Loucy (cell line): ENCODE data around the gene TBX5.

ENCODE experiments used
- H2AFZ ChIP-seq: fragments of 200-600 bp; sonication (generic); 2 replicates; pipeline ENCODE4 v1.6.0; 2016; ENCODE audit warnings: antibody characterized with exemption, mild to moderate bottlenecking, low read length, moderate library complexity
- H3F3A ChIP-seq: fragments of 200-600 bp; 2 replicates; pipeline ENCODE4 v1.6.0; 2016; ENCODE audit warnings: antibody characterized with exemption, low read depth, mild to moderate bottlenecking
- H3K27me3 ChIP-seq: fragments of 200-600 bp; sonication (generic); 2 replicates; pipeline ENCODE4 v1.6.1; 2014; ENCODE audit warnings: low read length, mild to moderate bottlenecking; ENCODE audit not compliant: insufficient read depth, poor library complexity, severe bottlenecking
- H3K36me3 ChIP-seq: fragments of 200-600 bp; sonication (generic); 2 replicates; pipeline ENCODE4 v1.6.1; 2016; ENCODE audit warnings: low read length; ENCODE audit not compliant: insufficient read depth
- H3K4me1 ChIP-seq: fragments of 200-600 bp; sonication (generic); 2 replicates; pipeline ENCODE4 v1.5.1; 2014; ENCODE audit warnings: low read length, mild to moderate bottlenecking; ENCODE audit not compliant: insufficient read depth, poor library complexity, severe bottlenecking
- H3K4me2 ChIP-seq: fragments of 200-600 bp; sonication (generic); 2 replicates; pipeline ENCODE4 v1.6.0; 2014; ENCODE audit warnings: antibody characterized with exemption, low read length, low read depth, mild to moderate bottlenecking; ENCODE audit not compliant: poor library complexity, severe bottlenecking
- H3K4me3 ChIP-seq: fragments of 200-600 bp; sonication (generic); 2 replicates; pipeline ENCODE4 v1.5.1; 2014; ENCODE audit warnings: low read length, mild to moderate bottlenecking, mixed read lengths; ENCODE audit not compliant: poor library complexity, severe bottlenecking
- H3K79me2 ChIP-seq: fragments of 200-600 bp; sonication (generic); 2 replicates; pipeline ENCODE4 v1.6.1; 2014; ENCODE audit warnings: low read length; ENCODE audit not compliant: insufficient read depth
- H3K9ac ChIP-seq: fragments of 200-600 bp; sonication (generic); 2 replicates; pipeline ENCODE4 v1.6.0; 2014; ENCODE audit warnings: mild to moderate bottlenecking, low read depth, low read length, moderate library complexity; ENCODE audit not compliant: poor library complexity, severe bottlenecking
- H3K9me2 ChIP-seq: fragments of 200-600 bp; sonication (generic); replicated peaks from 2 replicates; pipeline ENCODE4 v1.6.1; 2016; ENCODE audit warnings: low read depth, low read length, mixed read lengths
- H3K9me3 ChIP-seq: fragments of 200-600 bp; sonication (generic); 2 replicates; pipeline ENCODE4 v1.6.1; 2014; ENCODE audit warnings: mild to moderate bottlenecking, antibody characterized with exemption, low read length, low read depth; ENCODE audit not compliant: insufficient read depth
- H4K20me1 ChIP-seq: fragments of 200-600 bp; sonication (generic); 2 replicates; pipeline ENCODE4 v1.6.0; 2014; ENCODE audit warnings: antibody characterized with exemption, low read length, mild to moderate bottlenecking; ENCODE audit not compliant: insufficient read depth, poor library complexity, severe bottlenecking
- EZH2phosphoT487 ChIP-seq: fragments of 200-600 bp; IDR thresholded peaks from 2 replicates; pipeline ENCODE4 v1.6.1; 2018; ENCODE audit warnings: antibody characterized with exemption, mild to moderate bottlenecking, moderate library complexity, borderline replicate concordance
- TF ChIP-seq, protein P1 (sequence below): fragments of 200-600 bp; sonication (generic); conservative IDR thresholded peaks from 2 replicates; pipeline ENCODE4 v1.5.1; 2014; ENCODE audit warnings: mild to moderate bottlenecking, antibody characterized with exemption, low read length

The TBX5 gene

DNA sequence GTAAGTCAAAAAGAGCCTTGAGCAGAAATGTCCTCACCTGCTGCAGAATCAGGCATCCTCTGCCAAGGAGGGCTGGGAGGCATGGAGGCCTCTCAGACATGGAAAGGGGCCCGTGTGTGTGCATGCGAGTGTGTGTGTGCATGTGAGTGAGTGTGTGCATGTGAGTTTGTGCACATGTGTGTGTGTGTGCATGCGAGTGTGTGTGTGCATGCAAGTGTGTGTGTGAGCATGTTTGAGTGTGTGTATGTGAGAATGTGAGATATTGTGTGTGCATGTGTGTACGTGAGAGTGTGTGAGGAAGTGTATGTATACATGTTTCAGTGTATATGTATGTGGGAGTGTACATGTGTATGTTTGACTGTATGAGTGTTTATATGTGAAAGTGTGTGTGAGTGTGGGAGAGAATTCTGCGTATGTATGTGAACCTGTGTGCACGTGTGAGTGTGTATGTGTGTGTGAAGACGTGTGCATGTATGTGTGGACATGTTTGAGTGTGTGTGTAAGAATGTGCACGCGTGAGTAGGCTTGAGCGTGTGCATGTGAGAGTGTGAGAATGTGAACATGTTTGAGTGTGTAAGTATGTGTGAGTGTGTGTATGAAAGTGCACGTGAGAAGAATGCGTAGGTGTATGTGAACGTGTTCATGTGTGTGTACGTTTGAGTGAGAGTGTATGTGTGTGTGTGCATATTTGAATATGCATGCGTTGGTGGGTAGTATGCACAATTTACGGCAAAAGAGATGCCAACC is 90.8 kb downstream of the TBX5 start:
- H3K4me2 ChIP-seq: no peak overlapping the region
- no peak overlapping the region for H2AFZ ChIP-seq
- TF ChIP-seq EZH2phosphoT487: no peak
- TF ChIP-seq, protein P1, sequence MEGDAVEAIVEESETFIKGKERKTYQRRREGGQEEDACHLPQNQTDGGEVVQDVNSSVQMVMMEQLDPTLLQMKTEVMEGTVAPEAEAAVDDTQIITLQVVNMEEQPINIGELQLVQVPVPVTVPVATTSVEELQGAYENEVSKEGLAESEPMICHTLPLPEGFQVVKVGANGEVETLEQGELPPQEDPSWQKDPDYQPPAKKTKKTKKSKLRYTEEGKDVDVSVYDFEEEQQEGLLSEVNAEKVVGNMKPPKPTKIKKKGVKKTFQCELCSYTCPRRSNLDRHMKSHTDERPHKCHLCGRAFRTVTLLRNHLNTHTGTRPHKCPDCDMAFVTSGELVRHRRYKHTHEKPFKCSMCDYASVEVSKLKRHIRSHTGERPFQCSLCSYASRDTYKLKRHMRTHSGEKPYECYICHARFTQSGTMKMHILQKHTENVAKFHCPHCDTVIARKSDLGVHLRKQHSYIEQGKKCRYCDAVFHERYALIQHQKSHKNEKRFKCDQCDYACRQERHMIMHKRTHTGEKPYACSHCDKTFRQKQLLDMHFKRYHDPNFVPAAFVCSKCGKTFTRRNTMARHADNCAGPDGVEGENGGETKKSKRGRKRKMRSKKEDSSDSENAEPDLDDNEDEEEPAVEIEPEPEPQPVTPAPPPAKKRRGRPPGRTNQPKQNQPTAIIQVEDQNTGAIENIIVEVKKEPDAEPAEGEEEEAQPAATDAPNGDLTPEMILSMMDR: no peak
- H4K20me1 ChIP-seq: no peaks in the 10 kb centered on the region
- no peaks in the 10 kb centered on the region for H3K27me3 ChIP-seq
- H3K9me2 ChIP-seq: no peaks in the 10 kb centered on the region
- no peaks in the 10 kb centered on the region for H3K79me2 ChIP-seq
- H3K36me3 ChIP-seq: no peaks in the 10 kb centered on the region
- no peak overlapping the region for H3K4me3 ChIP-seq
- H3K9me3 ChIP-seq: peaks cover 3% of the 10 kb centered on the region; the same call in 1 of the 2 replicates
- no peak overlapping the region for H3K9ac ChIP-seq
- H3F3A ChIP-seq: no peaks in the 10 kb centered on the region
- H3K4me1 ChIP-seq: no peaks in the 10 kb centered on the region

DNA sequence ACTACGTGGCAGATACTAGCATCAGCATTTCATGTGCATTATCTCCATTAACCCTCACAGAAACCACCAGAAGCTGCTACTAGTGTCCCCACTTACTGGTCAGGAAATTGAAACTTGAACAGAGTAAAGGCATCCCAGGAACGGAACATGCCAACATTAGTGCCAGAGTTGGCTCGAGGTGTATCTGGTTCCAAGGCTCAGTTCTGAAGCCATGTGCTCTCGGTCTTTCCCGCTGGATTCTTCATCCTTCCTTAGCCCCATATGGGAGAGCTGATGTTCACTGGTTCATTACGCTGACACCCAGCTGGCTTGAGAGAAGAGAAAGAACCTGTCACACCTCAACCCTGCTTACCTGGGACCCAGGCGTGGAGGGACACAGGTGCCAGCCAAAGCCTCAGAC is 91.5 kb downstream of the TBX5 start:
- H3K9ac ChIP-seq: no peak overlapping the region
- H3K4me1 ChIP-seq: no peaks in the 10 kb centered on the region
- H3K79me2 ChIP-seq: no peaks in the 10 kb centered on the region
- no peaks in the 10 kb centered on the region for H3F3A ChIP-seq
- no peak overlapping the region for H3K4me2 ChIP-seq
- H3K4me3 ChIP-seq: no peak overlapping the region
- H4K20me1 ChIP-seq: no peaks in the 10 kb centered on the region
- H3K9me3 ChIP-seq: peaks cover 3% of the 10 kb centered on the region; the same call in 1 of the 2 replicates
- no peaks in the 10 kb centered on the region for H3K36me3 ChIP-seq
- no peak overlapping the region for H2AFZ ChIP-seq
- no peaks in the 10 kb centered on the region for H3K9me2 ChIP-seq
- no peaks in the 10 kb centered on the region for H3K27me3 ChIP-seq
- TF ChIP-seq, protein P1: no peak
- TF ChIP-seq EZH2phosphoT487: no peak

DNA sequence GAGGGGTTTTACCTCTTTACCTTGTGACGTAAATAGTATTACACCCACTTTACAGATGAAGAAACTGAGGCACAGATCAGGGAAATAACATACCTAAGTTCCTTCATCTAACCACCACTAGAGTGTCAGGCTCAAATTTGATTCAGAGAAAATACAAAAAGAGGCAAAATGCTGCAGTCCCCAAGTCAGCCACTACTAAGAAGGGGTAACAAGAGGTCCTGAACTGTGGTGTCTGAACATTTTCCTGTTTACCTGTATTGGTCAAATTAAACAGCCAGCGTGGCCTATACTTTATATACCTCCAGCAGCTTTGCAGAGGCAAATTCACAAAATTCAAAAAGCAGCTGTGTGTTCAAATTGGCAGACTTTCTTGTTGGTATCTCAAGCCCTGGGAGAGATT is 92.0 kb downstream of the TBX5 start:
- H3K27me3 ChIP-seq: no peaks in the 10 kb centered on the region
- H2AFZ ChIP-seq: no peak overlapping the region
- no peaks in the 10 kb centered on the region for H3K79me2 ChIP-seq
- no peaks in the 10 kb centered on the region for H3K4me1 ChIP-seq
- H3K4me2 ChIP-seq: no peak overlapping the region
- H3K4me3 ChIP-seq: no peak overlapping the region
- TF ChIP-seq, protein P1: no peak
- TF ChIP-seq EZH2phosphoT487: no peak
- H3K9ac ChIP-seq: no peak overlapping the region
- H3K36me3 ChIP-seq: no peaks in the 10 kb centered on the region
- H3K9me3 ChIP-seq: peaks cover 3% of the 10 kb centered on the region; the same call in 1 of the 2 replicates
- H4K20me1 ChIP-seq: no peaks in the 10 kb centered on the region
- H3F3A ChIP-seq: no peaks in the 10 kb centered on the region
- H3K9me2 ChIP-seq: no peaks in the 10 kb centered on the region
